Body of pancreas (tissue), 4 donors: ENCODE results near the gene RAP1GAP2. TPM values are rescaled to one million over a fixed set of nuclear protein-coding genes. Genes with fewer than 3 reads are reported as not detected.

Experiments used
- ATAC-seq: fragments of 150-250 bp; one replicate; pipeline ENCODE4 v1.9.1; 2016
- DNase-seq, 4 donors: peaks; one replicate each; pipeline ENCODE4 v3.0.0-alpha.2; 2019
- H3K27ac ChIP-seq, 4 donors: fragments of 200-600 bp; sonication (generic); 1 replicate in 3 of 4; 2 replicates in 1 of 4; pipeline versions ENCODE4 v1.5.1 to v1.6.1; 2016 to 2019; ENCODE audit warnings: mild to moderate bottlenecking in 1 of 4, mixed read lengths in 1 of 4, moderate library complexity in 1 of 4
- H3K27me3 ChIP-seq, 2 donors: fragments of 200-600 bp; sonication (generic); one replicate each; pipeline ENCODE4 v1.6.0; 2016; ENCODE audit warnings: mild to moderate bottlenecking in 1 of 2
- H3K36me3 ChIP-seq, 2 donors: fragments of 200-600 bp; sonication (generic); replicated peaks in 1 of 2; 2 replicates each; pipeline ENCODE4 v1.5.1; 2016; ENCODE audit warnings: low read depth in 2 of 2; ENCODE audit not compliant: insufficient read depth in 1 of 2
- H3K4me1 ChIP-seq: fragments of 200-600 bp; sonication (generic); one replicate; pipeline ENCODE4 v1.6.0; 2016
- H3K4me3 ChIP-seq, 2 donors: fragments of 200-600 bp; sonication (generic); 1 replicate in 1 of 2; 2 replicates in 1 of 2; pipeline ENCODE4 v1.5.1; 2016 to 2019
- H3K9me3 ChIP-seq, 3 donors: fragments of 200-600 bp; sonication (generic); 1 replicate in 2 of 3; 2 replicates in 1 of 3; pipeline ENCODE4 v1.5.1; 2016
- CTCF ChIP-seq, 7 experiments: fragments of 450-650 bp in 4 of 7; fragments of 200-600 bp in 3 of 7; sonication (generic) in 3 of 7; IDR thresholded peaks; one replicate each; pipeline ENCODE4 v1.5.1; 2016 to 2019; ENCODE audit warnings: antibody characterized with exemption in 7 of 7
- POLR2A ChIP-seq, 3 donors: fragments of 450-650 bp; IDR thresholded peaks; one replicate each; pipeline ENCODE4 v1.6.1; 2016; ENCODE audit warnings: antibody characterized with exemption in 3 of 3, mild to moderate bottlenecking in 2 of 3
- WGBS, 2 donors: methylation state at CpG; one replicate each; pipeline ENCODE4 v1.1.5; 2017; 5-methylcytosine and 5-hydroxymethylcytosine counted together
- intact Hi-C: fragments of 100-400 bp; cut with DNase I; formaldehyde crosslinking; loops from one replicate; pipeline ENCODE4 v1.15.1; 2023
- total RNA-seq, 2 donors: library from RNA; depleted of rRNA; stranded (reverse); fragments of >200 nt; gene quantifications; one replicate each; pipeline ENCODE4 v1.1.0, GENCODE V29; 2016

RAP1GAP2 gene
- total RNA-seq, 2 donors from 2014 or later = 21.8 to 81.1 TPM

- peaks cover 18% of the 10 kb centered on the region for H3K4me1 ChIP-seq
- DNase-seq (no peak), ATAC-seq (no peak)
- no peak overlapping the region for H3K4me3 ChIP-seq
- no peaks in the 10 kb centered on the region for H3K27me3 ChIP-seq
- intact Hi-C loops = loop anchor here (5.0 kb wide), 1 partner anchor 86 kb away; no protein-coding TSS in a partner anchor
- H3K9me3 ChIP-seq = no peaks in the 10 kb centered on the region
- H3K36me3 ChIP-seq = no peaks in the 10 kb centered on the region
- TF ChIP-seq CTCF (IDR thresholded peaks at IDR 0.05) = no peak
- TF ChIP-seq POLR2A (IDR thresholded peaks at IDR 0.05) = no peak
- no peak overlapping the region for H3K27ac ChIP-seq
- 79 to 86% methylated on average over 11 to 12 of the region's 12 CpGs for WGBS, 2 donors
These were observed 136.7 kb downstream of the RAP1GAP2 start for GRCh38 chr17:2932946-2933345.

GRCh38 chr17:2933606-2934005 lies 137.4 kb downstream of the RAP1GAP2 start:
- no peak for DNase-seq
- no peaks in the 10 kb centered on the region for H3K27me3 ChIP-seq
- H3K4me1 ChIP-seq = peaks cover 12% of the 10 kb centered on the region
- H3K36me3 ChIP-seq = no peaks in the 10 kb centered on the region
- H3K27ac ChIP-seq = no peak overlapping the region
- H3K9me3 ChIP-seq = no peaks in the 10 kb centered on the region
- no peak for TF ChIP-seq POLR2A (IDR thresholded peaks at IDR 0.05)
- no peak for TF ChIP-seq CTCF (IDR thresholded peaks at IDR 0.05)
- H3K4me3 ChIP-seq = no peak overlapping the region
- ATAC-seq = no peak
- intact Hi-C loops = loop anchor here (5.0 kb wide), 1 partner anchor 86 kb away; no protein-coding TSS in a partner anchor
- WGBS, 2 donors = 92 to 95% methylated on average over 11 of the region's 11 CpGs

- no peaks in the 10 kb centered on the region for H3K9me3 ChIP-seq
- H3K27me3 ChIP-seq = no peaks in the 10 kb centered on the region
- peaks cover 5% of the 10 kb centered on the region for H3K4me1 ChIP-seq
- ATAC-seq (no peak), DNase-seq (no peak)
- H3K27ac ChIP-seq = no peak overlapping the region
- intact Hi-C loops = no loop called here
- TF ChIP-seq CTCF (IDR thresholded peaks at IDR 0.05) = no peak
- TF ChIP-seq POLR2A (IDR thresholded peaks at IDR 0.05) = no peak
- no peak overlapping the region for H3K4me3 ChIP-seq
- WGBS, 2 donors = 73 to 89% methylated on average over 21 of the region's 21 CpGs
- no peaks in the 10 kb centered on the region for H3K36me3 ChIP-seq
These were observed 139.4 kb downstream of the RAP1GAP2 start for GRCh38 chr17:2935632-2936031.

GRCh38 chr17:2936351-2936750 lies 140.1 kb downstream of the RAP1GAP2 start:
- intact Hi-C loops = no loop called here
- Histone ChIP-seq H3K9me3 (no peaks in the 10 kb centered on the region), H3K4me1 (peaks cover 3% of the 10 kb centered on the region), H3K36me3 (no peaks in the 10 kb centered on the region), H3K27me3 (no peaks in the 10 kb centered on the region), H3K4me3 (no peak overlapping the region), H3K27ac (no peak overlapping the region)
- WGBS, 2 donors = 80 to 87% methylated on average over 5 of the region's 5 CpGs
- ATAC-seq (no peak), DNase-seq (no peak)
- TF ChIP-seq POLR2A (IDR thresholded peaks at IDR 0.05) (no peak), CTCF (IDR thresholded peaks at IDR 0.05) (no peak)

- H3K4me1 ChIP-seq = no peaks in the 10 kb centered on the region
- intact Hi-C loops = no loop called here
- DNase-seq (no peak), ATAC-seq (no peak)
- no peaks in the 10 kb centered on the region for H3K27me3 ChIP-seq
- H3K36me3 ChIP-seq = no peaks in the 10 kb centered on the region
- 76% methylated on average over 7 of the region's 7 CpGs for WGBS, 2 donors
- H3K4me3 ChIP-seq = no peak overlapping the region
- H3K9me3 ChIP-seq = no peaks in the 10 kb centered on the region
- H3K27ac ChIP-seq = no peak overlapping the region
- no peak for TF ChIP-seq POLR2A (IDR thresholded peaks at IDR 0.05)
- no peak for TF ChIP-seq CTCF (IDR thresholded peaks at IDR 0.05)
These were observed 140.6 kb downstream of the RAP1GAP2 start for GRCh38 chr17:2936771-2937321.
